Measurements from ENCODE around the gene INPP5B.

- no peak for TF ChIP-seq EZH2 (IDR thresholded peaks at IDR 0.05; ENCODE audit: insufficient read depth, poor library complexity, severe bottlenecking)
- no peak for TF ChIP-seq EZH2phosphoT487 (IDR thresholded peaks at IDR 0.05; ENCODE audit: insufficient read depth, low read depth)
Observed at GRCh38 chr1:37945251-37945650, 1.6 kb downstream of the INPP5B start.

Measured in GM23248 (cell line).